ENCODE results near the gene EID3. TPM values are rescaled to one million over a fixed set of nuclear protein-coding genes. Genes with fewer than 3 reads are reported as not detected.

The EID3 gene
- total RNA-seq, 1 experiment from 2014 or later: 1.4 TPM

- no peak overlapping the region for H3K9ac ChIP-seq (ENCODE audit: extremely low read depth, insufficient read length, low read length)
Observed at GRCh38 chr12:104274811-104275210, 28.7 kb upstream of the EID3 start.

More at GRCh38 chr12:104274811-104275210, 28.7 kb upstream of the EID3 start:
- no peaks in the 10 kb centered on the region for H3K9me3 ChIP-seq (ENCODE audit: control insufficient read depth, low read depth, low read length)
- no peak overlapping the region for H4K5ac ChIP-seq (ENCODE audit: insufficient read length, low read depth, low read length)
- Mint-ChIP-seq H3K36me3 (ENCODE audit: insufficient read depth in 1 of 3, low read depth in 3 of 3) (no peaks in the 10 kb centered on the region), H3K9me3 (no peaks in the 10 kb centered on the region), H3K4me3 (no peak overlapping the region), H3K4me1 (no peaks in the 10 kb centered on the region), H3K27ac (peak overlapping the region in 1 of 3 experiments; percentile 73; a peak in 1 of 7 replicates), H3K27me3 (ENCODE audit: low read depth) (no peaks in the 10 kb centered on the region)
- no peak overlapping the region for H4K8ac ChIP-seq (replicated peaks; ENCODE audit: insufficient read length, low read depth, low read length)
- no peak overlapping the region for H3K14ac ChIP-seq (ENCODE audit: insufficient read depth, low read length)
- no peak overlapping the region for H3K23ac ChIP-seq (ENCODE audit: insufficient read length, low read depth, low read length)
- H3K56ac ChIP-seq (ENCODE audit: insufficient read length, low read depth, low read length): no peak overlapping the region
- H4K20me1 ChIP-seq (ENCODE audit: control insufficient read depth, insufficient read depth, insufficient read length): no peaks in the 10 kb centered on the region
- no peak overlapping the region for H3K18ac ChIP-seq (ENCODE audit: insufficient read length, low read depth, low read length)
- H3K23me2 ChIP-seq (ENCODE audit: insufficient read length, low read depth, low read length, poor library complexity, severe bottlenecking): no peaks in the 10 kb centered on the region
- no peak overlapping the region for H2BK120ac ChIP-seq (ENCODE audit: low read depth, low read length, poor library complexity, severe bottlenecking)
- no peak overlapping the region for H2BK15ac ChIP-seq (ENCODE audit: low read depth, low read length)
- no peak overlapping the region for H2AK5ac ChIP-seq (ENCODE audit: insufficient read length, low read length)
- H3K79me2 ChIP-seq (ENCODE audit: insufficient read depth, low read length): no peaks in the 10 kb centered on the region
- no peaks in the 10 kb centered on the region for H3K4me1 ChIP-seq (ENCODE audit: insufficient read depth, low read length)
- WGBS (ENCODE audit: extremely low coverage, insufficient read length, low lambda C conversion rate): no CpG with 5 or more reads among the region's 4 CpGs
- H2AFZ ChIP-seq (ENCODE audit: low read length): no peak overlapping the region
- H2BK12ac ChIP-seq (ENCODE audit: insufficient read length, low read depth, low read length): no peak overlapping the region
- H2BK20ac ChIP-seq (ENCODE audit: low read depth, low read length, poor library complexity, severe bottlenecking): no peak overlapping the region
- TF ChIP-seq CTCF (conservative IDR thresholded peaks at IDR 0.05): no peak
- no peak overlapping the region for H3T11ph ChIP-seq (ENCODE audit: low read length)
- H3K79me1 ChIP-seq (ENCODE audit: insufficient read depth, low read depth, low read length, poor library complexity, severe bottlenecking): no peaks in the 10 kb centered on the region
- no peak overlapping the region for H3K27ac ChIP-seq (ENCODE audit: insufficient read length, low read depth, low read length)
- H3K27me3 ChIP-seq (ENCODE audit: insufficient read depth, low read length): no peaks in the 10 kb centered on the region
- DNase-seq: no peak
- no peak overlapping the region for H2BK5ac ChIP-seq (ENCODE audit: insufficient read length, low read length)
- H4K91ac ChIP-seq (ENCODE audit: insufficient read length, low read depth, low read length): no peak overlapping the region
- no peak overlapping the region for H3K4ac ChIP-seq (ENCODE audit: low read depth, low read length)
- no peak overlapping the region for H3K4me2 ChIP-seq (ENCODE audit: insufficient read depth, insufficient read length, low read length)

Data from H9 (cell line).